Vagina (tissue), 2 donors: ENCODE results near the gene ITIH5.

Experiments used
- CTCF ChIP-seq, 3 experiments: fragments of 450-650 bp in 2 of 3; fragments of 200-600 bp in 1 of 3; sonication (generic) in 1 of 3; IDR thresholded peaks; one replicate each; pipeline ENCODE4 v1.5.1; 2017 to 2019; ENCODE audit warnings: antibody characterized with exemption in 3 of 3, mild to moderate bottlenecking in 2 of 3, moderate library complexity in 2 of 3
- POLR2A ChIP-seq, 2 donors: fragments of 450-650 bp; IDR thresholded peaks; one replicate each; pipeline ENCODE4 v1.6.1; 2017; ENCODE audit warnings: antibody characterized with exemption in 2 of 2, mild to moderate bottlenecking in 2 of 2, moderate library complexity in 2 of 2

GRCh38 chr10:7665767-7666166, 999 bp downstream of the ITIH5 start:
- no peak for TF ChIP-seq POLR2A (IDR thresholded peaks at IDR 0.05)
- no peak for TF ChIP-seq CTCF (IDR thresholded peaks at IDR 0.05)
